Gastroesophageal sphincter (tissue), 3 donors: Measurements from ENCODE around the gene DUSP8.

ENCODE experiments used
- CTCF ChIP-seq, 4 experiments: fragments of 200-600 bp in 2 of 4; fragments of 450-650 bp in 2 of 4; sonication (generic) in 1 of 4; IDR thresholded peaks; one replicate each; pipeline ENCODE4 v1.5.1; 2017 to 2019; ENCODE audit warnings: antibody characterized with exemption in 4 of 4, mild to moderate bottlenecking in 2 of 4, moderate library complexity in 2 of 4
- EP300 ChIP-seq: sonication (generic); formaldehyde crosslinking; IDR thresholded peaks from one replicate; pipeline ENCODE4 v1.6.1; 2017; ENCODE audit warnings: antibody characterized with exemption, mild to moderate bottlenecking
- POLR2A ChIP-seq, 2 donors: fragments of 450-650 bp; IDR thresholded peaks; one replicate each; pipeline ENCODE4 v1.6.1; 2017; ENCODE audit warnings: antibody characterized with exemption in 2 of 2, mild to moderate bottlenecking in 2 of 2, moderate library complexity in 1 of 2
- POLR2AphosphoS5 ChIP-seq: sonication (generic); formaldehyde crosslinking; IDR thresholded peaks from one replicate; pipeline ENCODE4 v1.6.1; 2017; ENCODE audit warnings: antibody characterized with exemption

- no peak for TF ChIP-seq POLR2AphosphoS5
- TF ChIP-seq CTCF (IDR thresholded peaks at IDR 0.05): no peak
- no peak for TF ChIP-seq POLR2A (IDR thresholded peaks at IDR 0.05)
- no peak for TF ChIP-seq EP300
Measured at GRCh38 chr11:1562469-1563148, 9.5 kb downstream of the DUSP8 start.
